Right renal cortex interstitium (tissue), 3 donors: ENCODE data around the gene TCF12. TPM values are rescaled to one million over a fixed set of nuclear protein-coding genes. Genes with fewer than 3 reads are reported as not detected.

Experiments used
- DNase-seq, 3 donors: peaks; one replicate each; pipeline ENCODE4 v3.0.0-alpha.2; 2013; ENCODE audit warnings: low read depth in 3 of 3, low spot score in 2 of 3
- polyA plus RNA-seq, 3 donors: library from polyadenylated mRNA; unstranded; fragments of 120-200 nt; gene quantifications; one replicate each; pipeline ENCODE4 v1.2.1, GENCODE V29; 2013; ENCODE audit not compliant: insufficient read length in 3 of 3

TCF12 gene
- polyA plus RNA-seq, 3 donors = 183 to 198 (median 198) TPM

GRCh38 chr15:57282686-57283085 lies 364.2 kb downstream of the TCF12 start:
- DNase-seq = no peak

DNA sequence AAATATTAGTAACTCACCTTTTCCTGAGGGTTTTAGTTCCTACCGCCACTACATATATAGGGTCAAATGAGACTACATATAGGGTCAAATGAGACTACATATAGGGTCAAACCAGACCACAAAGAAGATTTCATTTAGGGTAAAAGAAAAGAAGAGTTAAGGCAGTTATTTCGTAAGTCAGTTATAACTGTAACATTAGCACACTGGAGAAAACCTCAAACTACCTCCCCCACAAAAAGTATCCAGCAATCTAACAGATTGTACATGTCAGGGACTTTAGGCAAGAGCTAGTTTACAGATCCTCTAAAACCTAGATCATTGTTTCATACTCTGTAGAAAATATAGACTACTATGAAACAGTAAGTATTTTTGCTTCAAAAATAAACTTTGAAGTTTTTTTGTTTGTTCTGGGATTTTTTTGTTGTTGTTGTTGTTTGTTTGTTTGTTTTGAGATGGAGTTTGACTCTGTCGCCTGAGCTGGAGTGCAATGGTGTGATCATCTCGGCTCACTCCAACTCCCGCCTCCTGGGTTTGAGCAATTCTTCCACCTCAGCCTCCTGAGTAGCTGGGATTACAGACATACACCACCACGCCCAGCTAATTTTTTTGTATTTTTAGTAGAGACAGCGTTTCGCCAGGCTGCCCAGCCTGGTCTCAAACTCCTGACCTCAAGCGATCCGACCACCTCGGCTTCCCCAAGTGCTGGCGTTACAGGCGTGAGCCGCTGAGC lies 365.5 kb downstream of the TCF12 start:
- DNase-seq = no peak

GRCh38 chr15:57284535-57284934 lies 366.1 kb downstream of the TCF12 start:
- no peak for DNase-seq

DNA sequence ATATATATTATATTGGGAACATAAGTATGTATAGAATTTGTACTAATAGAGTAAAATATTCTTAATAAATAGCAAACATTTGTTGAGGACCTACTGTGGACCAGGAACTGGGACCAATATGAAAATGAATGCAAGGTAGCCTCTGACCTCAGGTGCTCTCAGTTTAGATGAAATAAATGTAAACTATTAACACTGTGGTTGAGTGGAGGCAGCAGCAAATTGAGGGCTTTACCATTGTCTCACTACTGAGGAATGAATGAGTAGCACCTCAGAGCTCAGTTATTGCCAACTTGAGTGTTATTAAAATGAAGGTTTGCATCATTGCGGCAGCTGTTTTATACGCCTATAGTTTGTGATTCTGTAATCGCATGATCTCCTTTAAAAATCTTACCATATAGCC lies 366.9 kb downstream of the TCF12 start:
- DNase-seq = no peak

GRCh38 chr15:57286446-57287122 lies 368.1 kb downstream of the TCF12 start:
- DNase-seq = no peak

- DNase-seq = no peak
Measured at GRCh38 chr15:57287123-57287521, 368.7 kb downstream of the TCF12 start.

DNA sequence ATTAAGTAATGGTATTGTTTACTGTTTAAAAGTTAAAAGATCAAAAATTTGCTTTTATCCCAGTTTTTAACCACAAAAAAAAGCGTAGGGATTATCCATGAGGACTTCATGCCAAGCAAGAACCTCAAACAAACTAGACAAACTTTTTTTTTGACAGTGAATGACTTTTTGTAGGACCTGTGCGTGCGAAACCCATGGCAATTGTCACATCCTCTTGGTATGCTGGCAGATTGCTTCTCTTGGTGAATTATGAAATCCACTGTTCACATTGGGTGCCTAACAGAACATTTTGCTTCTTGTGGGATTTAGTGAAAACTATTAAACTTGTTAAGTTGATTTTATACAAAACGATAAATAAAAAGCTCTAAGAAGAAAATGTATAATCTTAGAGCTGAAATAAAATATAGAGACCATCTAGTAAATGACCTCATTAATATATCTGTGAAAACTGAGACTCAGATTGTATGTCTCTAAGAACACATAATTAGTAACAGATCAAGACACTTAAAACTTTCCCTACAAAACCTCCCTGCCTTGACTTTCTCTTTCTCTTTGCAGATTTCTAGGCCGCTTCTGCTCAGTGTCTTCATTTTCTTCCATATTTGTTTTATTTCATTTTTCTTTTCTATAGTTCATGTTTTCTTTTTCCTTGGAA lies 370.6 kb downstream of the TCF12 start:
- no peak for DNase-seq

GRCh38 chr15:57290187-57290586 lies 371.7 kb downstream of the TCF12 start:
- DNase-seq = no peak

GRCh38 chr15:57290826-57291225 lies 372.4 kb downstream of the TCF12 start:
- no peak for DNase-seq

GRCh38 chr15:57296473-57297162 lies 378.2 kb downstream of the TCF12 start:
- DNase-seq = no peak

DNA sequence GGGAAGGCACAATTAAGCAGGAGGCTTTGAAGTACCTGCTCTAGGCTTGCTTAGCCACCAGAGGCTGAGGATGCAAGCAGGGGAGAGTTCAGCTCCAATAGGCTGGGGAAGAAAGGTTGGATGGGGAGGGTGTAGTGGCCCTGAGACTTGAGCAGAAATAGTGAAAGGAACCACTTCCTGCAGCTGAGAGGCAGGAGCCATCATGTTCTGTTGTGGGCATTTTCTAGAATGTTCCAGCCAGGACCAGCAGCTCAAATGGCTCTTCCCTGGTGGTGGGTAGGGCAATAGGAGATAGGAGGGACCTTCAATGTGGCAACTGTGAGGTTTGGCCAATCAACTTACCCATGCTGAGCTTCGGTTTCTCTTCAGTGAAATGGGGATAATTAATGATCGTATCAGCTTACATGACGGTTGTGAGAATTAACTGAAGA lies 378.7 kb downstream of the TCF12 start:
- no peak for DNase-seq

GRCh38 chr15:57297630-57298029 lies 379.2 kb downstream of the TCF12 start:
- no peak for DNase-seq

DNA sequence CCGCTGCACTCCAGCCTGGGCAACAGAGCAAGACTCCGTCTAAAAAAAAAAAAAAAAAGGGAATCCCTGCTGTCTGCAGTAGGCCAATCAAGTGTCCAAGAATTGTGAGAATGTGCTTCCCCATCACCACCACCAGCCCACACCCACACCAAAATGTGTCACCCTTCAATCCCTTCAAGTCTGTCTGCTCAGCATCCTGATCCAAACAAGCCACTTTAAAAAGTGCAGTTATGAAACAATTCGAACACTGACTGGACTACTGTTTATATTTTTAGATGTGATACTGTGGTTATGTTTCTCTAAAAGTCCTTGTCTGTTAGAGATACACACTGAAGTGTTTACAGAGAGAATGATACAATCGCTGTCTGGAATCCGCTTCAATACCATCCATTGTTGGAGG lies 379.8 kb downstream of the TCF12 start:
- no peak for DNase-seq

- DNase-seq = no peak
Measured at GRCh38 chr15:57298843-57299550, 380.6 kb downstream of the TCF12 start.

DNA sequence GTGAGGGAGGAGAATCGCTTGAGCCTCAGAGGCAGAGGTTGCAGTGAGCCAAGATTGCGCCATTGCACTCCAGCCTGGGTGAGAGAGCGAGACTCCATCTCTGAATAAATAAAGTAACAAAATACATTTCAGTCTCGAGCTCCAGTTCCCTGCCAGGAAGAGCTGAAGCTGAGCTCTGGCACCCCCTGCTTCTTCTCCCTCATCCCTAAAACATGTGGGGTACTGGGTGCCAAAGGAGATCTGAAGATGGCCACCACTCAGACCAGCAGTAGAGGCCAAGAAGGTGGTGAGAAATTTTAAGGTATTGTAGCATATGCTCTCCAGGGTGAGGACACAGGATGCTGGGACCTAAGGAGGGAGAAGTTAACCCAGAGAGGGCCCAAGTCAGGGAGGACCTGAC lies 382.9 kb downstream of the TCF12 start:
- no peak for DNase-seq

DNA sequence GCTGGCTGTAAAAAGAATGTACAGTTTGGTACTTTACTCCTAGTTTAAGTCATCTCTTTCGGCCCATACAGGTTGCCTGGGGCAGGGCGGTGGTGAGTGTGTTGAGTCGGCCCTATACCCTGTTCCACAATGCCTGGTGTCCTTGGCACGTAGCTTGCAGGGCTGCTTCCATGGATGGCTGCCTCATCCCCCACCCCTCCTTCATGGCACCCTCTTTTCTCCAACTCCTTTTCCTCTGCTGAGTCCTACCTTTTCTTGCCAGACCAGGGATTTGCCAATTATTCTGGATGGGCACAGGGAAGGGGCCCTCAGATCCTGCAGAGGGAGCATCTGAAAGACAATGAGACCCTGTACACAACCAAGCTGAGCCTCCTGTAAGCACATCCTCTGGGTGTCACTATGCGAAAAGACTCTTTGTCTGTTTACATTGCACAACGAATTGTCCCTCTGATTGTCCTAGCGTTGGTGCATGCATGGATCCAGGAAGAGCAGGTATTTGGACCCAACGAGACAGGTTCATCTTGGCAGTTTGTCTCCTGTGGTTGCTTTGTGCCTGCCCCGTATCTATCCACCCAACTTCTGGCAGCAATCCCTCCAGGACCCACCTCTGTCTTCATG lies 384.3 kb downstream of the TCF12 start:
- no peak for DNase-seq

- DNase-seq = no peak
Measured at GRCh38 chr15:57305009-57305408, 386.6 kb downstream of the TCF12 start.

DNA sequence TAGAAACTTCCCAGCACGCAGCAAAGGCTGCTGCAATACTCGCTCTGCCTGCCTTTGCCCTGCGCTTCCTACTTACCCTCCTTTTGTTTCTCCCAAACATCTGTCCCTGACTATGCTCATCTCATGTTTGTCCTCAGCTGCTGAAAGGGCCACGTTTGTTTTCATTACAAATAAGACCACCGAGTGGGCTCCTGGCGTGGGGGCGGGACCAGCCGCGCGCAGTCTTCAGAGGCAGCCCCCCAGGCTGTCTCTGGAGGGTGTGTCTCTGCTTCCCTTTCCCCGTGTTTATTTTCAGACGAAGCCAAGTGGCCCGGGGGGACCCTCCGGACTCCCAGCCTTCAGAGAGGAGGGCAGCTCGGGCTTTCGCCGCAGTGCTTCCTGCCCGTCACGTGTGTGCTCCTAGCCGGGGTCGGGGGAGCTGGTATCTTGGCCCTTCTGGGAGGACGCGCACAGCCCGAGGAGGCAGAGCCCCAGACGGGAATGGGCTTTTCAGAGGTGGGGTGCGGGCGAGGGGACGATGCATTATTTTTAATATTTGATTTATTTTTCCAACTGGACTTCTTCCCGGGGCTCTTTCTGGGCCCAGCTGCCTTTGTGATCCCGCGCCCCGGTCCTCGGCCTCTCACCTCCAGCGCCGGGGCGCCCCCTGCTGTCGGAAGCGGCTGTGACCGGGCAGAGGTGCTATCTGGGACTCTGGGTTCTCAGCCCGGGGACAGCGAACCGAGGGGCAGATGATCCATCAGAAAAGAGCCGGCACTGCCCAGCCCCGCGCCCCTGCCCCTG lies 387.9 kb downstream of the TCF12 start:
- DNase-seq = peak in 1 of 3 donors; percentile 67

DNA sequence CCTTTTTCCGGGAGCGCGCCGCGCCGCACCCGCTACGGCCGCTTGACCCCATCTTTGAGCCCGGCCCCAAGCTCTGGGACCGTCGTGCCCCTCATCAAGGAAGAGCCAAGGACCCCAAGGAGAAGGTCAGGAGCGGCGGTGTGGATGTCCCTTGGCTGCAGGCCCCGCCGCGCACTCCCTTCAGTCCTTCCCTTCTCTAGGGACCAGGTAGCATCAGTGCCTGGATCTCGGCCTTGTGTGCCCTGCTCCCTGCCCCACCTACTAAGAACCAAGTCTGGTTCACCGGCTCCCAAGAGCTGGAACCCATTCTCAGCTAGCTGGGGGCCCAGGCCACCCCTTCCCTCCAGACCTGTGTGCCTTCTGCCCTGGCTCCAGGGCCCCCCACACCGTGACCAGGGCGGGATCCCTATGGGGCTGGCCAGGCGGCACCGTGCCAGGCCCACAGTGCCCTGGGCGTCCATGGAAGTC lies 388.5 kb downstream of the TCF12 start:
- no peak for DNase-seq
